Measurements from ENCODE around the gene GUCY1A1. TPM values are rescaled to one million over a fixed set of nuclear protein-coding genes. Genes with fewer than 3 reads are reported as not detected.

GUCY1A1 gene
- total RNA-seq, 1 experiment from 2014 or later: 9.2 TPM

- ATAC-seq: peak; percentile 78
These were observed 12.7 kb downstream of the GUCY1A1 start for GRCh38 chr4:155679343-155679742.

GRCh38 chr4:155681886-155682285 lies 15.2 kb downstream of the GUCY1A1 start:
- no peak overlapping the region for H3K27ac ChIP-seq (ENCODE audit: low read length)
- H3K27me3 ChIP-seq (ENCODE audit: low read length): no peaks in the 10 kb centered on the region
- BruUV-seq (replicated peaks): no TSS peak
- H2AFZ ChIP-seq (ENCODE audit: low read length): no peak overlapping the region
- no peak overlapping the region for H3K4me3 ChIP-seq (ENCODE audit: low read length)
- DNase-seq: no peak
- no peaks in the 10 kb centered on the region for H3K9me3 ChIP-seq (ENCODE audit: low read length)
- H3K9me2 ChIP-seq (replicated peaks; ENCODE audit: low read length): 0 out of 2 replicates have a peak, but pooled peaks cover 3% of the 10 kb centered on the region
- H3K9ac ChIP-seq (ENCODE audit: low read length): no peak overlapping the region
- peaks cover 16% of the 10 kb centered on the region for H3K4me1 ChIP-seq (ENCODE audit: insufficient read depth, low read length)
- peaks cover 23% of the 10 kb centered on the region for H3K79me2 ChIP-seq (ENCODE audit: low read length)
- TF ChIP-seq EZH2 (IDR thresholded peaks at IDR 0.05; ENCODE audit: low read length, unreplicated experiment): no peak
- TF ChIP-seq EZH2phosphoT487 (IDR thresholded peaks at IDR 0.05; ENCODE audit: borderline replicate concordance, low read length): no peak
- TF ChIP-seq CTCF (conservative IDR thresholded peaks at IDR 0.05; ENCODE audit: low read depth, low read length): no peak
- no peak for ATAC-seq
- no peaks in the 10 kb centered on the region for H3F3A ChIP-seq (ENCODE audit: low read length, unreplicated experiment)
- no peak overlapping the region for H3K4me2 ChIP-seq (ENCODE audit: low read length)
- no peaks in the 10 kb centered on the region for H4K20me1 ChIP-seq (ENCODE audit: low read length)
- CTCF ChIA-PET: no interaction called here
- POLR2A ChIA-PET (ENCODE audit: unreplicated experiment): no interaction called here
- intact Hi-C loops (cut with micrococcal nuclease): no loop called here
- no peaks in the 10 kb centered on the region for H3K36me3 ChIP-seq (ENCODE audit: low read depth, low read length)

More at GRCh38 chr4:155679343-155679742, 12.7 kb downstream of the GUCY1A1 start:
- peak overlapping the region; percentile 51; the same call in 1 of the 2 replicates for H3K4me3 ChIP-seq (ENCODE audit: low read length)
- H3F3A ChIP-seq (ENCODE audit: low read length, unreplicated experiment): no peaks in the 10 kb centered on the region
- H2AFZ ChIP-seq (ENCODE audit: low read length): 0 out of 2 replicates have a peak overlapping the region, but pooled peaks have one; percentile 13
- no peaks in the 10 kb centered on the region for H3K36me3 ChIP-seq (ENCODE audit: low read depth, low read length)
- H3K79me2 ChIP-seq (ENCODE audit: low read length): peaks cover 35% of the 10 kb centered on the region
- H4K20me1 ChIP-seq (ENCODE audit: low read length): no peaks in the 10 kb centered on the region
- H3K9ac ChIP-seq (ENCODE audit: low read length): 0 out of 2 replicates have a peak overlapping the region, but pooled peaks have one; percentile 8
- no peaks in the 10 kb centered on the region for H3K27me3 ChIP-seq (ENCODE audit: low read length)
- DNase-seq: peak; percentile 93
- no peak for TF ChIP-seq EZH2phosphoT487 (IDR thresholded peaks at IDR 0.05; ENCODE audit: borderline replicate concordance, low read length)
- TF ChIP-seq CTCF (conservative IDR thresholded peaks at IDR 0.05; ENCODE audit: low read depth, low read length): no peak
- TF ChIP-seq EZH2 (IDR thresholded peaks at IDR 0.05; ENCODE audit: low read length, unreplicated experiment): no peak
- BruUV-seq (replicated peaks): no TSS peak
- no peaks in the 10 kb centered on the region for H3K9me3 ChIP-seq (ENCODE audit: low read length)
- 0 out of 2 replicates have a peak, but pooled peaks cover 3% of the 10 kb centered on the region for H3K9me2 ChIP-seq (replicated peaks; ENCODE audit: low read length)
- intact Hi-C loops (cut with micrococcal nuclease): loop anchor here (5.0 kb wide), 2 partner anchors 98 to 137 kb away; no protein-coding TSS in a partner anchor
- POLR2A ChIA-PET (ENCODE audit: unreplicated experiment): no interaction called here
- CTCF ChIA-PET: no interaction called here
- peaks cover 38% of the 10 kb centered on the region for H3K4me1 ChIP-seq (ENCODE audit: insufficient read depth, low read length)
- peak overlapping the region; percentile 71 for H3K4me2 ChIP-seq (ENCODE audit: low read length)
- H3K27ac ChIP-seq (ENCODE audit: low read length): peak overlapping the region; percentile 75

- TF ChIP-seq CTCF (conservative IDR thresholded peaks at IDR 0.05; ENCODE audit: low read depth, low read length): no peak
- no peak for TF ChIP-seq EZH2 (IDR thresholded peaks at IDR 0.05; ENCODE audit: low read length, unreplicated experiment)
- TF ChIP-seq EZH2phosphoT487 (IDR thresholded peaks at IDR 0.05; ENCODE audit: borderline replicate concordance, low read length): no peak
- H3K9ac ChIP-seq (ENCODE audit: low read length): no peak overlapping the region
- ATAC-seq: no peak
- no peak overlapping the region for H3K4me2 ChIP-seq (ENCODE audit: low read length)
- peaks cover 8% of the 10 kb centered on the region for H3K79me2 ChIP-seq (ENCODE audit: low read length)
- no peak overlapping the region for H3K4me3 ChIP-seq (ENCODE audit: low read length)
- 0 out of 2 replicates have a peak, but pooled peaks cover 3% of the 10 kb centered on the region for H3K9me2 ChIP-seq (replicated peaks; ENCODE audit: low read length)
- H3K4me1 ChIP-seq (ENCODE audit: insufficient read depth, low read length): peaks cover 6% of the 10 kb centered on the region; the same call in 1 of the 2 replicates
- no peaks in the 10 kb centered on the region for H4K20me1 ChIP-seq (ENCODE audit: low read length)
- no peak overlapping the region for H3K27ac ChIP-seq (ENCODE audit: low read length)
- no peak overlapping the region for H2AFZ ChIP-seq (ENCODE audit: low read length)
- no peak for DNase-seq
- no TSS peak for BruUV-seq (replicated peaks)
- H3K9me3 ChIP-seq (ENCODE audit: low read length): no peaks in the 10 kb centered on the region
- no peaks in the 10 kb centered on the region for H3K36me3 ChIP-seq (ENCODE audit: low read depth, low read length)
- ChIA-PET CTCF (no interaction called here), POLR2A (ENCODE audit: unreplicated experiment) (no interaction called here)
- intact Hi-C loops (cut with micrococcal nuclease): no loop called here
- H3K27me3 ChIP-seq (ENCODE audit: low read length): no peaks in the 10 kb centered on the region
- H3F3A ChIP-seq (ENCODE audit: low read length, unreplicated experiment): no peaks in the 10 kb centered on the region
These were observed 17.8 kb downstream of the GUCY1A1 start for GRCh38 chr4:155684423-155684822.

Measured in PC-3 (cell line).